HepG2 (cell line): ENCODE data around the gene RAB5B. TPM values are rescaled to one million over a fixed set of nuclear protein-coding genes. Genes with fewer than 3 reads are reported as not detected.

Source experiments
- AHDC1 ChIP-seq: sonication (generic); formaldehyde crosslinking; IDR thresholded peaks from 2 replicates; pipeline ENCODE4 v1.5.1; 2020; ENCODE audit warnings: mild to moderate bottlenecking, missing genetic modification reagents, borderline replicate concordance
- BHLHE40 ChIP-seq: IDR thresholded peaks from 2 replicates; pipeline ENCODE4 v1.6.1; 2011; ENCODE audit warnings: low read length, improper control_type of control experiment
- CEBPG ChIP-seq: IDR thresholded peaks from 2 replicates; pipeline ENCODE4 v1.6.1; 2016
- CTCF ChIP-seq: sonication (generic); formaldehyde crosslinking; IDR thresholded peaks from 2 replicates; pipeline ENCODE4 v1.5.0; 2020; ENCODE audit warnings: mild to moderate bottlenecking, missing genetic modification reagents, moderate library complexity
- DR1 ChIP-seq: sonication (generic); formaldehyde crosslinking; IDR thresholded peaks from 2 replicates; pipeline ENCODE4 v1.8.0; 2021; ENCODE audit warnings: mild to moderate bottlenecking, missing genetic modification reagents, inconsistent platforms
- KLF6 ChIP-seq: IDR thresholded peaks from 2 replicates; pipeline ENCODE4 v1.8.0; 2016; ENCODE audit warnings: missing biosample characterization, missing genetic modification reagents
- MED8 ChIP-seq: sonication (generic); formaldehyde crosslinking; IDR thresholded peaks from 2 replicates; pipeline ENCODE4 v1.8.1; 2023; ENCODE audit warnings: mild to moderate bottlenecking, missing genetic modification reagents; ENCODE audit not compliant: insufficient replicate concordance
- NCOR1 ChIP-seq: fragments of 200-600 bp; sonication (generic); IDR thresholded peaks from 2 replicates; pipeline ENCODE4 v1.7.0; 2017; ENCODE audit warnings: antibody characterized with exemption, low read length, borderline replicate concordance
- NFE2L1 ChIP-seq: sonication (generic); formaldehyde crosslinking; IDR thresholded peaks from 2 replicates; pipeline ENCODE4 v1.4.0; 2020; ENCODE audit warnings: missing genetic modification reagents, mild to moderate bottlenecking, borderline replicate concordance
- PHB2 ChIP-seq: fragments of 450-650 bp; IDR thresholded peaks from 2 replicates; pipeline ENCODE4 v1.6.1; 2018; ENCODE audit not compliant: partially characterized antibody
- PHF8 ChIP-seq: sonication (generic); formaldehyde crosslinking; IDR thresholded peaks from 2 replicates; pipeline ENCODE4 v1.5.0; 2020; ENCODE audit warnings: missing genetic modification reagents
- POLR2AphosphoS2 ChIP-seq: IDR thresholded peaks from 2 replicates; pipeline ENCODE4 v1.6.1; 2011; ENCODE audit warnings: low read depth, low read length, improper control_type of control experiment
- POLR2AphosphoS5 ChIP-seq: IDR thresholded peaks from 2 replicates; pipeline ENCODE4 v1.6.1; 2012; ENCODE audit warnings: low read depth, low read length
- PRMT3 ChIP-seq: sonication (generic); formaldehyde crosslinking; IDR thresholded peaks from 2 replicates; pipeline ENCODE4 v1.8.1; 2022; ENCODE audit warnings: low read depth, mild to moderate bottlenecking, moderate library complexity, missing genetic modification reagents, borderline replicate concordance
- SMYD3 ChIP-seq: sonication (generic); formaldehyde crosslinking; IDR thresholded peaks from 2 replicates; pipeline ENCODE4 v1.8.1; 2023; ENCODE audit warnings: mild to moderate bottlenecking, missing genetic modification reagents
- TAF1 ChIP-seq: sonication (generic); formaldehyde crosslinking; IDR thresholded peaks from 2 replicates; pipeline ENCODE4 v1.4.0; 2020; ENCODE audit warnings: missing genetic modification reagents
- ZNF446 ChIP-seq: sonication (generic); formaldehyde crosslinking; IDR thresholded peaks from 2 replicates; pipeline ENCODE4 v1.5.0; 2020; ENCODE audit warnings: mild to moderate bottlenecking, missing genetic modification reagents
- ZNF589 ChIP-seq: sonication (generic); formaldehyde crosslinking; conservative IDR thresholded peaks from 2 replicates; pipeline ENCODE4 v1.8.0; 2022; ENCODE audit warnings: mild to moderate bottlenecking, moderate library complexity, missing genetic modification reagents
- ZNF788 ChIP-seq: sonication (generic); formaldehyde crosslinking; IDR thresholded peaks from 2 replicates; pipeline ENCODE4 v1.5.0; 2020; ENCODE audit warnings: mild to moderate bottlenecking, missing genetic modification reagents, borderline replicate concordance
- polyA plus RNA-seq, 8 experiments: library from polyadenylated mRNA; depleted of rRNA in 3 of 8; stranded (reverse) in 7 of 8; unstranded in 1 of 8; fragments of >200 nt; fragmentation: Illumina TruSeq in 4 of 8; extraction: Trizol in 4 of 8; gene quantifications; 2 replicates each; pipeline versions ENCODE4 v1.2.1 to v1.2.3, GENCODE V29; 2011 to 2016; ENCODE audit warnings: low read depth in 4 of 8, missing spikeins in 1 of 8, mixed read lengths in 1 of 8; ENCODE audit not compliant: insufficient read depth in 1 of 8
- total RNA-seq, 5 experiments: library from RNA; depleted of rRNA; stranded (reverse); fragments of >200 nt; fragmentation: Illumina TruSeq; extraction: Trizol; gene quantifications; 2 replicates each; pipeline ENCODE4 v1.2.3, GENCODE V29; 2016; ENCODE audit warnings: low read depth in 1 of 5
- TF ChIP-seq, protein P1 (sequence below): sonication (generic); formaldehyde crosslinking; IDR thresholded peaks from 2 replicates; pipeline ENCODE4 v1.5.0; 2020; ENCODE audit warnings: mild to moderate bottlenecking, missing genetic modification reagents
- TF ChIP-seq, protein P2 (sequence below): sonication (generic); formaldehyde crosslinking; IDR thresholded peaks from 2 replicates; pipeline ENCODE4 v1.5.1; 2020; ENCODE audit warnings: missing genetic modification reagents, mild to moderate bottlenecking, borderline replicate concordance

The RAB5B gene
- total and polyA plus RNA-seq, 2 of the 13 experiments (the other 11 are each of a cell fraction or from before 2014, with no cell fraction given) = 26.0 to 68.3 TPM

DNA sequence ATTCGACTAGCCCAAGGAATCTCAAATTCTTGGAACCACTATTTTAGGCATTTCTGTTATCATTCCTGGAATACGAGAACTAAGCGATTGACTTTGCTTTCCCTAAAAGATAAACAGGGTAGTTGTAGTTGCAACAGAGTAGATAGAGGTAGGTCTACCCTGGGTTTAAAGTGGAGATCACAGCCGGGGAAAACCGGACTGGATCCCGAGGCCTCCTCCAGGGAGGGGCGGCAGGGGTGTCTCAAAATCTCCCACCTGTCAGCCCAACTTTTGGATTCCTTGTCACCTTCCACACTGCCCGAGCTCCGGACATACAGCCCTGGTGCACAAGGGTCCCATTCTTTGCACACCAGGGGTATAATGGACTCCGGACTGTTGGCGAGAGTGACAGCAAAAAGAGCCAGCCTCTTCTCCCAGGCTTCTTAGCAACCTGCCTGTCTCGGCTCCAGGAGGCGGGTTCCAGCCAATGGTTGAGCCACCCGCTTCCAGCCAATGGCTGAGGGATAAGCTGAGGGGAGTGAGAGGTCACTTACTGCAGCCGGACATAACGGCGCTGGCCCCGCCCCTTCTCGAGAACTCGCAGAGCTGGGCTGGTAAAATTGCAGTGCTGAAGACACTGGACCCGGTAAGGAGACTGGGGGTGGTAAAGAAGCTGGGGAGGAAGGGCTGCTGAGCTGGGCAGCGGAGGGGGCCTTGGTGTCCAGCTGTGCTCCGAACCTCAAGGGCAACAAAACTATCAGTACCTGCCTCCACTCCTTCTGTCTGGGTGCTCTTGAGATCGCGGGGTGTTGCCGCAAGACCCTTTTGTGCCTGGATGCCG is 23.0 kb downstream of the RAB5B start, which contains the start of gene SUOX (continued):
- TF ChIP-seq AHDC1 (CRISPR knock-in tag) = no peak
- peak; percentile 89 for TF ChIP-seq DR1 (CRISPR knock-in tag)
- TF ChIP-seq POLR2AphosphoS5 = peak; percentile 80
- TF ChIP-seq, protein P1, sequence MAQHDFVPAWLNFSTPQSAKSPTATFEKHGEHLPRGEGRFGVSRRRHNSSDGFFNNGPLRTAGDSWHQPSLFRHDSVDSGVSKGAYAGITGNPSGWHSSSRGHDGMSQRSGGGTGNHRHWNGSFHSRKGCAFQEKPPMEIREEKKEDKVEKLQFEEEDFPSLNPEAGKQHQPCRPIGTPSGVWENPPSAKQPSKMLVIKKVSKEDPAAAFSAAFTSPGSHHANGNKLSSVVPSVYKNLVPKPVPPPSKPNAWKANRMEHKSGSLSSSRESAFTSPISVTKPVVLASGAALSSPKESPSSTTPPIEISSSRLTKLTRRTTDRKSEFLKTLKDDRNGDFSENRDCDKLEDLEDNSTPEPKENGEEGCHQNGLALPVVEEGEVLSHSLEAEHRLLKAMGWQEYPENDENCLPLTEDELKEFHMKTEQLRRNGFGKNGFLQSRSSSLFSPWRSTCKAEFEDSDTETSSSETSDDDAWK (CRISPR knock-in tag) = no peak
- TF ChIP-seq, protein P2, sequence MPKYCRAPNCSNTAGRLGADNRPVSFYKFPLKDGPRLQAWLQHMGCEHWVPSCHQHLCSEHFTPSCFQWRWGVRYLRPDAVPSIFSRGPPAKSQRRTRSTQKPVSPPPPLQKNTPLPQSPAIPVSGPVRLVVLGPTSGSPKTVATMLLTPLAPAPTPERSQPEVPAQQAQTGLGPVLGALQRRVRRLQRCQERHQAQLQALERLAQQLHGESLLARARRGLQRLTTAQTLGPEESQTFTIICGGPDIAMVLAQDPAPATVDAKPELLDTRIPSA (CRISPR knock-in tag) = no peak
- TF ChIP-seq ZNF788 (CRISPR knock-in tag) = no peak
- TF ChIP-seq ZNF589 (CRISPR knock-in tag) = peak; percentile 70; the same call in 1 of the 2 replicates
- no peak for TF ChIP-seq POLR2AphosphoS2
- TF ChIP-seq CEBPG (CRISPR knock-in tag) = no peak; the same call in none of the 2 replicates
- peak; percentile 85; the same call in 1 of the 2 replicates for TF ChIP-seq NCOR1
- TF ChIP-seq KLF6 (CRISPR knock-in tag) = no peak
- no peak for TF ChIP-seq ZNF446 (CRISPR knock-in tag)
- TF ChIP-seq PHF8 (CRISPR knock-in tag) = peak; percentile 35; the same call in 1 of the 2 replicates
- no peak for TF ChIP-seq SMYD3
- TF ChIP-seq TAF1 (CRISPR knock-in tag) = peak; percentile 71; the same call in 1 of the 2 replicates
- TF ChIP-seq CTCF (CRISPR knock-in tag) = peak; percentile 20
- no peak for TF ChIP-seq MED8 (CRISPR knock-in tag)
- TF ChIP-seq BHLHE40 = no peak
- no peak for TF ChIP-seq PHB2
- no peak for TF ChIP-seq NFE2L1 (CRISPR knock-in tag)
- TF ChIP-seq PRMT3 (CRISPR knock-in tag) = no peak
